HG02610 (cell line): Measurements from ENCODE around the gene FCN2.

Experiments
- ATAC-seq: cut with Tn5 transposase; IDR thresholded peaks from one replicate; pipeline ENCODE4 v1.9.1; 2021; ENCODE audit warnings: mild to moderate bottlenecking, moderate library complexity; ENCODE audit not compliant: unreplicated experiment

Gene FCN2

DNA sequence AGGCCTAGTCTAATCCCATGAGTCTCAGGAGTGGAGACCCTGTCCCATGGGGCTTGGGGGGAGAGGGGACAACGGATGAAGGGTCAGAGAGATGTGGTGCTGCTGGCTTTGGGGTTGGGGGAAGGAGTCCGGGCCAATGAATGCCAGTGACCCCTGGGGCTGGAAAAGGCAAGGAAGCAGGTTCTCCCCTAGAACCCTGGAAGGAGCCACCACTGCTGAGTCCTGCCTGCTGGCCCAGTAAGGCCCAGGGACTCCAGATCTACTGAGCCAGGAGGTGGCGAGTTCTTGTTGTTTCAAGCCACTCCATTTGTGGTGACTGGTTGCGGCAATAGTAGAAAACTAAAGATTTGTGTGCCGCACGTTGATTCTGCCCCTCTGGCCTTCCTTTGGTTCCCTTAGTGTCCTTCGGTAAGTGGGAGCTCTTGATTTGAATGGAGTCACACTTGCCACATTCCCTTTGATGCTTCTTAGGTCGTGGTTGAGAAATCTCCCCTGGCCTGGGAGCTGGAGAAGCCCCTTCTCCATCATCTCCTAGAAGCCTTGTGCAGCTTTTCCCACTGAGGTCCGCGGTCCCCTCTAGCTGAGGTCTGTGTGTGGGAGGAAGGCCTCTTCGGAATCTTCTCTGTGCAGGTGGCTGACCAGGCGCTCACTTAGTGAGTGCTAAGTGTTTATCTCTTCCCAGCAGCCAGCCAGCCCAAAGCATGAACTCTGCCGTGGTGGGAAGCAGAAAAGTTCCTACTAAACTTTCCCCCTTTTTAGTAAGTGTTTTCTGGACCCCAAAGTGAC, 28.1 kb downstream of the FCN2 start:
- ATAC-seq: no peak

DNA sequence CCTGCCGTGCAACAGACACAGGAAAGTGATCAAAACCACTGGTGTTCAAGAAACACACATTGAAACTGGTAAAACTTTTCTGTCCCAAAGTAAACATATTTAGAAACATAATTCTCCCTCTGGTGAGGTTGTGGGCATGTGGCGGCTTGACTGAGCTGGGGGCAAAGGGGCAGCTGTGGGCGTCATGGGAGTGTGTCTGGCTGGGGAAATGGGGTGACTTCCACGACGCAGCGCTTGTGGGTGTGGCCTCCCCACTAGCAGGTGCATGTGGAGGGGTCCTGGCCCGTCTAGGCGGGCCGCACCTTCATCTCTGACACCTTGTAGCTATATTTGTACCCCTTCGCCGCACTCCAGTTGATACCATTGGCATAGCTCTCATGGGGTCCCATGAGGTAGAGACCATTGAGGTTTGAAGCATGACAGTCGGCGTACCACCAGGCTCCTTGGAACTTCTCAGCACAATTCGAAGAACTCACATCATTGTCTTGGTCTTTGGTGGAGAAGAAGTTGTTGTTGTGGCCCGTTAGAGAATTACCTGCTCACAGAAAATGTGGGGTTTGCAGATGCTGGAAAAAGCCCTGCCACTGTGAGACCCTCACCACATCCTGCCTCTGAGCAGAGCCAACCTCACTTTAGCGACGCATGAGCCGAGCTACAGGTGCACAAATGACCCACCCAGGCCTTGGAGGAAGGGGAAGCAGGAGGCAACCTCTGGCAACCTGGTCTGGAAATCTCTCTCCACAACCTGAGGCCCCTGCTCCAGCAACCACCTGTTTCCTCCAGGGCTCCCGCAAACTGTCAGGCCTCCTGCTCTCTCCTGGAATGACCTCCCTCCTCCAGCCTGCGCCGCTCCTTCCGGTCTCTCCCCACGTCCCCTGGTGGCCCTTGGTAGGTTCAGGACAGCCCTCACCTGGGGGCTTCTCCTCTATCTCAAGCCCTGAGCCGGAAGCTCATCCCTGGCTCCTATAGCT, 29.2 kb downstream of the FCN2 start:
- ATAC-seq: no peak

DNA sequence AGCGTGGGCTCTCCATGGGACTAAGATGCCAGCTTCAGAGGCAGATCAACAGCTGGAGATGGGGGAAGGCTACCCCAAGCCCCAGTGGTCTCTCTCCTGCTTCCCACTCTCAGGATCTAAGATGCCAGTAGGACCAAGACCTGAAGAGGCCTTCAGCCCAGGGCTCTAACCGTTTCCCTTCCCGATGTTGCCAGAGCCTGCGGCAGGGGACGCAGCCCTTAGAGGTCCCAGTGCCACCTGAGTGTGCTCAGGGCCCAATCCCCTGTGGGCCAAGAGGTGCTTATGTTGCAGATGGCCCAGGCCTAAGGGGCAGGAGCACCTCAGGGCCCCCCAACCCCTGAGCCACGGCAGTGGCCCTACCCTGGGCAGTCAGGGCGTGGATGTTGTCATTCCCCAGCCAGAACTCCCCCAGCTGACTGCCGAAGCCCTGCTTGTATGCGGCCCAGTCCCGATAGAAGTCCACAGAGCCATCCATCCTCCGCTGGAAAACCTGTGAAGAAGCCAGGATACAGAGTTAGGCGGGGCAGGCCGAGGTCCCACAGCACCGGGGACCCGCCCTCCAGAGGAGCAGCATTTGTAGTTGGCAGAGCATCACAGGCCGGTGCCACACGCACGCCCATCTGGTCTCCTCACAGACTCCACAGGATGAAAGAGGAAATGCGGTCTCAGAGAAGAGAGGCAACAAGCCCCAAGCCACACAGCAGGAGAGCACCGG, 31.7 kb downstream of the FCN2 start:
- no peak for ATAC-seq

DNA sequence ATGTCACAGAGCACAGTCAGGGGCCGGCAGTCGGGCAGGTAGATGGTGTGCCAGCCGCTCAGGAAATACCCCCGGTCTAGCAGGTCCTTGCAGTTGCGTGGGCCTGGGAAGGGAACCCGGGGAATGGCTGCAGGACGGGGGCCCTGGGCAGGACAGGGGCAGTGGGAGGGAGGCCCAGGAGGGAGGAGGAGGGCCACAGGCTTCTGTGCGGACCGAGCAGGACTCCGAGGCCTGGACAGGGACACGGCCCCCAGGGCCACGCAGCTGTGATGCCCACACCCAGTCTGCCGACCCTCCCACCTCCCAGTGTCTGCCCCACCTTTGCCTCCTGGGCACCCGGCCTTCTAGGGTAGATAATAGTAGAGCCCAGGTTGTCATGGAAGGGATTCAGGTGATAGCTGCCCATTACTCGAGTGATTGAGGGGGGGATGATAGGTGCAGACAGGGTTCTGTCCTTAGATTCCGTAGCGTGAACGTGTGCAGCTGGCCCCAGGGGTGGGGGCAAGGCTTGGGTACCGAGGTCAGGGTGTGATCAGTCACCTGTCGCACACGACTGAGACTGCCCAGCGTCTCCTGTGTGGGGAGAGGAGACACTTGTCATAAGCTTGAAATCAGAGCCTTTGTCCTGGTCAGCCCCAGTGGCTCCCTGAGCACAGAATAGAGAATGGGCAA, 32.6 kb downstream of the FCN2 start:
- no peak for ATAC-seq

DNA sequence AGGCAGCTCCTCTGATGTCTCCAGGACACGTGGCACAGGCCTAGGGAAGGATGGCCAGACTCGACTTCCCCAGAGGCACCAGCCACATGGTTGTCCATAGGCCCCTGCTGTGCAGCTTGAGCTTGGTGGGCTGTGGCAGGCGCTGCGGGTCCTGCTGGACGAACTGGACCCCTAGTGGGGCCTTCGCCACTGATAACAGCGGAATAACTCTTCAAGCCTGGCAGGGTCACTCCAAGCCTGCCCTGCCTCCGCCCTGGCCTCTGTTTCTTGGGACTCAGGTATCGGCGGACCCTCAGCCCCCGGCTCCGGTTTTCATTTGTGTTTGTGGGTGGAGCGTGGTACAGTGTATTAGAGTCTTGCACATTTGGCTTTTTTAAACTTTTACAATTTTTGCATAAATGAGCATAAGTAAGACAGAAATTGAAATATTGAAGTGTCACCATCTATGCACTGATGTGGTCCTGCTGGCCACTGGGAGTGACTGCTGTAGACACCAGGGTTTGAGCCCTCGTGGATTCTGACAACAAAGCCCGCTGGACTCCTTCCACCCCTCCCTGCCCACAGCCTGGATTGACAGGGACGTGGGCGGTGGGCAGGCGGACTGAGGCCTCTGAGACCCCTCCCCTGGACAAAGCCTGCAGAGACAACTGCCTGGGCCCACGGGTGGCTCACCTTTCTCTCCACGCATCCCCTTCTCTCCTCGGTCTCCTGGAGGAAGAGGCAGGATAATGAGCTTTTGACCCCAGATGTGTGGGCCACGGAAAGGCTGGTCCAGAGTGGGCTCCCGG, 33.3 kb downstream of the FCN2 start:
- no peak for ATAC-seq

DNA sequence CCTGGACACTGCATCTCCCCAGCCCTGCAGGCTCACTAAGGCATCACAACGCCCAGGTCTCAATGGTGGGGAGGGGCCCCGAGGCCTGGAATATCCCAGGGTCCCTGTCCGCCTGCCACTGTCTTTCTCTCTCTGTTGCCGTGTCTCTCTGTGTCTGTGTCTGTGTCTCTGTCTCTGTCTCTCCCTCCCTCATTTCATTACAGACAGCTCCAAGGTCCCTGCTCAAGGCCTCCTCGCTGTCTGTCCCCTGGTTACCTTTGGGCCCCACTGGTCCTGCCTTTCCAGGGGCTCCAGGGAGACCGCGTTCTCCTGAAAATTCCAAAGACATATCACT, 33.9 kb downstream of the FCN2 start:
- ATAC-seq: no peak

DNA sequence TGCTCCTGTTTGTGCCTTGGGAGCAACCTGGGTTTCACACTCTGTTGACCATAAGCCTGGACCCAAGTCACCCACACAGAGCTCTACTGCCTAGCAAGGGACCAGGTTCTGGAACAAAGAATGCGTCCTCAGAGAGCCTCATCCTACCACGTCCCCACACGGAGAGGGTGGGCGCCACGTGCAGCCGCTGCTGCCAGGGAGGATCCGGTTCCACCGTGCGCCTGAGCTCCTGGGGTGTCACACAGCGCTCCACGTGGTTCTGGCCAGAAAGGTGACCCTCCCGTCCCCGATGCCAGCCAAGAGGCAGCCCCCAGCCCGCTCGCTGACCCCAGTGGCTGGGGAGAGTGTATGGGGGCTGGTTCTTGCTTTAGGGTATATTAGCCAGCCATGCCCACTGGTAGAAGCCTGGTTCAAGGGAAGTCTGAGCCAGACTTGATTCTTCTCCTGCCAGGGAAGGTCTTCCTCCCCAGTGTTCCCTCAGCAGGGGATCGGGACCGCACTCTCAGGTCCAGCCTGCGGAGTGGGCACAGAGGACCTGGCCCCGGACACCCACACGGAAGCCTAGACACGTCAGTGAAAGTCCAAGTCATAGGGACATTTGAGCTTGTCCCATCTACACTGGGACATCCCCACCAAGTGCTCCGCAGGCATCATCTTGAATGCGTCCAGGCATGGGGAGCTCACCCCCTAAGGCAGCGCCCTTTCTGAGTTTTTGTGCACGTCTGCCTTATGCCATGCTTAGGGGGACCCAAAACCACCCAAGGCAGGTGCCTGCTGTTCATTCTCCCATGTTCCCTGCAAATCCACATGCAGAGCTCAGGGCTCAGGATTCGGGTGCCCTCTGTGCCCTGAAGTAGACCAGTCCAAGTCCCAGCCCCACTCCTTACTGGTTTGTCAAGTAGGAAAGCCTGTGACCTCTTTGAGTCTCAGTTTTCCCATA, 34.7 kb downstream of the FCN2 start:
- no peak for ATAC-seq

DNA sequence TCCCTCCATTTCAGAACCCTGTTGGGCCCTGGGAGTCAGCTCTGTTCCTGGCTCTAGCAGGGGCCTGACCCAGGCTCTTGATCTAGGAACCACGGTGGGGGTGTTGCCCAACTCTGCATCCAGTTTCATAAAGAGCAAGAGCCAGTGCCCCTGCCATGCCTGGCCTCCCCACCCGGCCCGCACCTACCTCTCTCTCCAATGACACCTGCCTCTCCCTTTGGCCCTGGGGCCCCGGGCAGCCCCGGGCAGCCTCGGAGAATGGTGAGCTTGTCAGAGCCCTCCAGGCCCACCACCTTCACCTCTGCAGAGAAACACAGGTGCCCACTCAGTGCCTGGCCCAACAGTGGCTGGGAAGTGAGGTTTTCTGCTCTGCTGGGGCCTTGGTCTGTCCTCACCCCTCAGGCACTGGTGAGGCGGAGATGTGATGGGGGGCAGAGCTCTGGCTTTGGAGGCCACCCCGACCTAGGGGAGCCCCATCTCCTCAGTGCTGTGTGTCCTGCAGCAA, 35.6 kb downstream of the FCN2 start:
- no peak for ATAC-seq

DNA sequence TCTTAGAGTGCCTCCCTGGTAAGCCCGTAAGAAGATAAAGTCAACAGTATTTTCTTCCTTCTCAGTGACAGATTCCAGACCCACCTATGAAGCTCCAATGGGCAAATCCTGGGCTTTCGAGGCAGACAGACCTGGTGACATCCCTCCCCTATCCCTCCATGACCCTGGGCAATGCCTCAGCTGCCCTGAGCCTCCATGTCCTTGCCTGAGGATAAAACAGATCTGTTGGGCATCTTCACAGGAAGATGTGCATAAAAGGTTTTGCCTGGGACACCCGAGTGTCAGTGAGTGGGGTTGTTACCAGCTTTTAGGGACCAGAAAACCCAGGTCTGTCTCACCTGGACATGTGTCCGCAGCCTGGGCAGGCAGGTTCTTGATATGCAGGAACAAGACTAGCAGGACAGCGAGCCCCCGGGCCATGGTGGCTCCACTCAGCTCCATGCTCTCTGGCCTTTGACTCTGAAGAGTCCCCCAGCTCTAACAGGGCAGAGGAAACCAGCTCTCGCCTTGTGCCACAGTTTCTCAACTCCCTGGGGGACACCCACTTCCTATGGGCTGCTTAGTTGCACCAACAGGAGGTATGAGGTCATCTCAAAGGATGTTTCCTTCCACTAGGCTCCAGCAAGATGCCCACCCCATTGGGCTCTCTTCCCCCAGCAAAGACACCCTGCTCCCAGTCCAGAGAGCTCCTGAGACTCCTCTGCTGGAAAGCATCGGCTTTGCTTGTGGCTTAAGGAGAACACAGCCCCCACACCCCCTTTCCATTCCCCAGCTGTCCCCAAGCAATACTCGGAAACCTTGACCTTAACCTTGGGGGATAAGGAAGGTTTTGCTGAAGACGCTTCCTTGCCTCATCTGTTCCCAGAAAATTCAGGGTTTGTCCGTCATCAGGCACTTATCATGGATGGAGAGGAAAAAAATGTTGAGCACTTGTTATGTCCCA, 37.1 kb downstream of the FCN2 start, which contains the start of gene FCN1:
Gene FCN1 (minus strand): TSS at position 482 of the 943 bp plus-strand sequence. CDS start 41 bp downstream, at position 441.
- ATAC-seq: no peak

DNA sequence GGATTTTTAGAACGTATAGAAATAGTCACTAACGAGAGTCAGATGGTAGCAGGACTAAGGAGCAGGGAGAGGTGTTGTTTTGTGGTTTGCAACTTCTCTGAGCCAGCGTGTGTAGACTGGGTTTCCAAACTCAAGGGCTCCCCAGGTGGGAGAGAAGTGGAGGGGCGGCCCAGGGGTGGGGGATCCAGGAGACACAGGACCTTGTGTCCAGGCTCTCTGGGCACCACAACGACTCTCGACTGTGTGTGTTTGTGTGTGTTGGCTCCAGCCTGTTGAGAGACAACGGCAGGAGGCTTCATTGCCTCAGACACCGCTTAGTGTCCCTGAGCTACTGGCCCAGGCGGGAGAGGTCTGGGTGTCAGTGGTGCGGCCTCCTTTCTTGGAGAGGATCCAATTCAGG, 38.0 kb downstream of the FCN2 start:
- no peak for ATAC-seq

DNA sequence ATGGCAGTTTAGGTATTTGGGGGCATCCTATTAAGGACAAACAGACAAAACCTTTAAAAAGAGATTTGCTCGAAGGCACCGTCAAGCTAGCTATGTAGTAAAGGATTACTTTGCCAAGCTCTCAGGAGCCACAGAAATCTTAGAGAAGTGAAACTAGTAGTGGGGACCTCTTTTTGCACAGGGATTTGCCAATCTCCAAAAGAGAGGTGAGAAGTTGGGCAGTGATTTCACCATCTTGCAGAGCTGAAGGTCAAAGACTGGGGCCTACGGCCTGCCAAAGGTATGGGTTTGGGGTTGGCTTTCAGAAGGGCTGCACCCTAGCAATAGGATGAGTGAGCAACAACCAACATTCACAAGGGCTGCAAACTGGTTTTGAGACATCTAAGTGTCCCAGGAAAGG, 38.7 kb downstream of the FCN2 start:
- no peak for ATAC-seq

DNA sequence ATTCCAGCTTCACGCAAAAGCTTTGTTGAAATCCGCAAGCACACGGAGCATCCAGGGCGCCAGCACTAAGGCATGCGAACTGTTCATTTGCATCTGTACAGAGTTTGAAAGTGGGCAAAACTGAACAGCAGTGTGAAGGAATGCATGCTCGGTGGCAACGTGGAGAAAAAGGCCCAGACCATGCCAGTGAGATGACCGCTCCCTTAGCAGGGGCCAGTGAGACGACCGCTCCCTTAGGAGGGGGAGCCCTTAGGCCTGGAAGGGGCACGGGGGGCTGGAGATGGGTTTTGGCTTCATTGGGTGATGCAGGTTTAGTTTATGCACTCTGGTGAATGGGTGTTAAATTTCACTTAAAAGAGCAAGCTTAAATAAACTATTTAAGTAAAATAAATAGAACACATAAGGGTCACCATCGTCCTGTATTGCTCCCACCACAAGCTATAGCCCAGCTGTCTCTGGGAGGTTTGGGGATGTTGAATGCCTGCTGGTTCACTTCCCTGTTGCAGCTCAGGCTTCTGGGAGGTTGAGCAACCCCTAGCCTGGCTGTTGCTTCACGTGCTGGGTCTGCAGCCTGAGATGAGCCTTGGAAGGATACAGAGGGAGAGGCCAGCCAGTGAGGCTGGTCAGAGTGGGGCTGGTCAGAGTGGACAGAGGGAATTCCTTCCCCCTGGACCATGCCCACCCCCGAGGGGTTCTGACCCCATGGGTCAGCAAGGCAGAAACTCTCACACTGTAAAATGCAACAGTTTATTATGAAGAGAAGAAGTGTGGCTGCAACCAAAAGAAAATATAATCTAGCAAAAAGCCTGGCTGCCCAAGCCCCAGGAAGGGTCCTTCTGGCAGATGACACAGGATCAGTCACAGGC, 41.7 kb downstream of the FCN2 start:
- ATAC-seq: no peak

DNA sequence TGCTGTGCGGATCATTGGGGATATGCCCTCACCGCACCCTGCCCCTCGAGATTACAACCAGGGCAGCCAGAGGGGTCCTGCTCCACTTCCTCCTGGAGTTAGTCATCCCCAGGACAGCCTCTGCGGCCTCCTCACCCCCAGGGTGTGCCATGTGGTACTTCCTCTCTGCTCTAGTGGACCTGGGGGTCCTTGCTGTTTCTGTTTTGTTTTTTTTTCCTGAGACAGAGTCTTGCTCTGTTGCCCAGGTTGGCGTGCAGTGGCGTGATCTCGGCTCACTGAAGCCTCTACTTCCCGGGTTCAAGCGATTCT, 42.3 kb downstream of the FCN2 start:
- no peak for ATAC-seq

DNA sequence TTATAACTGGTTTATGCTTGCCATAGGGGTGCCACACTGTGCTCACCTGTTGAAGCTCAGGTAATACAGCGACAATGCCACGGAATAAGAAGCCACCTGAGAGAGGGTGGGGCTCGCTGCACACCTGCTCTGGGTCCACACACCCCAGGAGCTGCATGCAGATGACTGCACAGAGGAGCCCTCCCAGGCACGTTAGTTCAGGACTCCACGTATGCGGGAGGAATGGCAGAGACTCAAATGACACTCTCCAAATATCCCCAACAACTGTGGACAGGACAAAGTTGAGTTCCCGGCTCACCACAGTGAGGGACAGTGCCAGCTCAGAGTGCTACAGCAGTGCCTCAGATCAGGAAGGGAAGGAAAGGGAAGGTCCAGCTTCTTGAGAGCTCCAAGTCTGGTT, 42.9 kb downstream of the FCN2 start:
- ATAC-seq: no peak

DNA sequence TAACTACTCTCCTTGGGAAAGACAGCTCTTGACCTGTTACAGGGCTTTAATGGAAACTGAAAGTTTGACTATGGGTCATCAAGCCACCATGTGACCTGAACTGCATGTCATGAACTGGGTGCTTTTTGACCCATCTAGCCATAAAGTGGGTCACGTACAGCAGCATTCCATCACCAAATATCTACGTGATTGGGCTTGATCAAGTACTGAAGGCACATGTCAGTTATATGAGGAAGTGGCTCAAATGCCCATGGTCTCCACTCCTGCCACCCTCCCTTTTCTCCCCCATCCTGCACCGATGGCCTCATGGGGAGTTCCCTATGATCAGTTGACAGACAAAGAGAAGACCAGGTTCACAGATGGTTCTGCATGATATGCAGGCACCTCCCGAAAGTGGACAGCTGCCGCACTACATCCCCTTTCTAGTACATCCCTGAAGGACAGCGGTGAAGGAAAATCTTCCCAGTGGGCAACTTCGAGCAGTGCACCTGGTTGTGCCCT, 44.5 kb downstream of the FCN2 start:
- ATAC-seq: no peak

DNA sequence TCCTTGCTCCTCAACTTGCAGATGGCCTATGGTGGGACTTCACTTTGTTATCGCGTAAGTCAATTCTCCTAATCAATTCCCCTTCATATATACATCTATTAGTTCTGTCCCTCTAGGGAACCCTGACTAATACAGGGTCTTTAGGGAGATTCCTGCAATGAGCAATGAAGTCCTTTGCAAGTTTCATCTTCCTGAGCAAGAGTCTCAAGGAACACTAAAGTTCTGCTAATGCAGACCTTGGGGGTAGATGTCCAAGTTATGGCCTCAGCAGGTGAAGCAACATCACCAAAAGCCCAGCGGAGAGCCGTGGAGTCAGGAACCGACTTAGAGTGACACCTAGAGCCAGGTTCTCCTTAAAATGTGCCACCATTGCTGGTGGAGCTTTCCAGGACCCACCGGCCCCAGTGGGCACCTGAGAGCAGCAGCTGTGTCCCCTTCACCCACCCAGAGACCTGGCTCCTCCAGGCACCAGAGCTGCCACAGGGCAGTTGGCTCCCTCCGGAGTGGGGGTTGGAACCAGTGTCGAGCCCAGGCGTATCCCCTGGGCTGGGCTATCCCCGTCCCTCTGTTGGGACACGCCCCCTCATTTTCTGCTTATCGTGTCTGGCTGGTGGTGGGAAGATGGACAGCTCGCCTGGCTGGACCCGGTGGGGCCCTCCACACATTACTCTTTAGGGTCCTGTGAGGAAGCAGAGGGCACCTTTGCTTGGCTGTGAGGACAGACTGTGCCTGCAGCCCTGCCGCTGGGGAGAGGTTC, 48.0 kb downstream of the FCN2 start:
- no peak for ATAC-seq
